ENCODE data around the gene AGBL1.
A peak's percentile ranks its signal among the peaks of the same experiment; 100 is the strongest.

The AGBL1 gene

GRCh38 chr15:86813892-86814291 is 734.2 kb downstream of the AGBL1 start:
- DNase-seq (ENCODE audit: low spot score): no peak

- no peak for DNase-seq (ENCODE audit: low spot score)
Observed at GRCh38 chr15:86829245-86829644, 749.6 kb downstream of the AGBL1 start.

GRCh38 chr15:86830304-86830703 is 750.6 kb downstream of the AGBL1 start:
- no peak for DNase-seq (ENCODE audit: low spot score)

GRCh38 chr15:86833595-86833994 is 753.9 kb downstream of the AGBL1 start:
- no peak for DNase-seq (ENCODE audit: low spot score)

- DNase-seq (ENCODE audit: low spot score): no peak
Observed at GRCh38 chr15:86834115-86834863, 754.6 kb downstream of the AGBL1 start.

GRCh38 chr15:86837294-86838061 is 757.8 kb downstream of the AGBL1 start:
- peak; percentile 9 for DNase-seq (ENCODE audit: low spot score)

- DNase-seq (ENCODE audit: low spot score): no peak
Observed at GRCh38 chr15:86839502-86839901, 759.8 kb downstream of the AGBL1 start.

GRCh38 chr15:86840996-86841395 is 761.3 kb downstream of the AGBL1 start:
- DNase-seq (ENCODE audit: low spot score): no peak

- no peak for DNase-seq (ENCODE audit: low spot score)
Observed at GRCh38 chr15:86842199-86842598, 762.5 kb downstream of the AGBL1 start.

- DNase-seq (ENCODE audit: low spot score): no peak
Observed at GRCh38 chr15:86846036-86846435, 766.4 kb downstream of the AGBL1 start.

GRCh38 chr15:86849136-86849535 is 769.5 kb downstream of the AGBL1 start:
- no peak for DNase-seq (ENCODE audit: low spot score)

- DNase-seq (ENCODE audit: low spot score): no peak
Observed at GRCh38 chr15:86849558-86850285, 770.1 kb downstream of the AGBL1 start.

- no peak for DNase-seq (ENCODE audit: low spot score)
Observed at GRCh38 chr15:86850939-86851338, 771.3 kb downstream of the AGBL1 start.

GRCh38 chr15:86852741-86853140 is 773.1 kb downstream of the AGBL1 start:
- no peak for DNase-seq (ENCODE audit: low spot score)

GRCh38 chr15:86854176-86854575 is 774.5 kb downstream of the AGBL1 start:
- DNase-seq (ENCODE audit: low spot score): no peak

- no peak for DNase-seq (ENCODE audit: low spot score)
Observed at GRCh38 chr15:86855307-86856291, 775.9 kb downstream of the AGBL1 start.

- no peak for DNase-seq (ENCODE audit: low spot score)
Observed at GRCh38 chr15:86857701-86858100, 778.0 kb downstream of the AGBL1 start.

- DNase-seq (ENCODE audit: low spot score): no peak
Observed at GRCh38 chr15:86863226-86863915, 783.7 kb downstream of the AGBL1 start.

- DNase-seq (ENCODE audit: low spot score): no peak
Observed at GRCh38 chr15:86865920-86866319, 786.2 kb downstream of the AGBL1 start.

GRCh38 chr15:86870846-86871245 is 791.2 kb downstream of the AGBL1 start:
- no peak for DNase-seq (ENCODE audit: low spot score)

- no peak for DNase-seq (ENCODE audit: low spot score)
Observed at GRCh38 chr15:86871964-86872363, 792.3 kb downstream of the AGBL1 start.

All from iPS-NIHi11 (cell line).